SK-N-SH (cell line): ENCODE results near the gene LMF1. TPM values are rescaled to one million over a fixed set of nuclear protein-coding genes. Genes with fewer than 3 reads are reported as not detected.

ENCODE experiments used
- CTCF ChIA-PET: fragments of 300-600, 350-600 bp; formaldehyde crosslinking; extraction: SDS; loops from one replicate; lab custom pipeline; 2021; lab: Yijun Ruan, JAX
- POLR2A ChIA-PET: fragments of 350-600 bp; sonication (Branson Sonifier 250); formaldehyde crosslinking; extraction: SDS; loops from one replicate; lab custom pipeline; 2020; ENCODE audit warnings: antibody characterized with exemption, inconsistent platforms; lab: Yijun Ruan, JAX
- DNase-seq: peaks from one replicate; pipeline ENCODE4 v3.0.0; 2012
- H2AFZ ChIP-seq: fragments of 200-600 bp; sonication (generic); 2 replicates; pipeline ENCODE4 v1.8.1; 2016; ENCODE audit warnings: antibody characterized with exemption, mild to moderate bottlenecking, low read depth
- H3F3A ChIP-seq: fragments of 200-600 bp; sonication (generic); replicated peaks from 2 replicates; pipeline ENCODE3; 2016; ENCODE audit warnings: antibody characterized with exemption, mild to moderate bottlenecking; ENCODE audit not compliant: insufficient read depth
- H3K27ac ChIP-seq, 2 experiments: fragments of 200-500 bp in 1 of 2; fragments of 200-600 bp in 1 of 2; sonication (Bioruptor generic) in 1 of 2; sonication (generic), shearing (Covaris generic) in 1 of 2; 2 replicates each; pipeline versions ENCODE4 v1.5.1 to v1.6.1; 2014 to 2016; ENCODE audit warnings: low read depth in 2 of 2, inconsistent platforms in 1 of 2, low read length in 1 of 2, mild to moderate bottlenecking in 1 of 2, mixed read lengths in 1 of 2
- H3K27me3 ChIP-seq: fragments of 200-600 bp; sonication (generic), shearing (Covaris generic); 2 replicates; pipeline ENCODE4 v1.6.1; 2016; ENCODE audit warnings: mixed run types; ENCODE audit not compliant: insufficient read depth
- H3K36me3 ChIP-seq, 2 experiments: fragments of 200-500 bp in 1 of 2; fragments of 200-600 bp in 1 of 2; sonication (Bioruptor generic) in 1 of 2; sonication (generic) in 1 of 2; replicated peaks in 1 of 2; 2 replicates each; pipeline versions ENCODE3 to v1.5.1; 2014 to 2016; ENCODE audit warnings: low read length in 1 of 2, mild to moderate bottlenecking in 1 of 2; ENCODE audit not compliant: insufficient read depth in 2 of 2, control insufficient read depth in 1 of 2
- H3K4me1 ChIP-seq, 2 experiments: fragments of 200-500 bp in 1 of 2; fragments of 200-600 bp in 1 of 2; sonication (Bioruptor generic) in 1 of 2; sonication (generic), shearing (Covaris generic) in 1 of 2; 2 replicates each; pipeline versions ENCODE4 v1.5.1 to v1.6.1; 2014 to 2016; ENCODE audit warnings: low read depth in 1 of 2, low read length in 1 of 2, mixed run types in 1 of 2; ENCODE audit not compliant: insufficient read depth in 2 of 2, control insufficient read depth in 1 of 2
- H3K4me2 ChIP-seq: fragments of 200-600 bp; sonication (generic), shearing (Covaris generic); 2 replicates; pipeline ENCODE4 v1.6.1; 2017; ENCODE audit warnings: mixed run types
- H3K4me3 ChIP-seq, 2 experiments: fragments of 200-500 bp in 1 of 2; fragments of 200-600 bp in 1 of 2; sonication (Bioruptor generic) in 1 of 2; sonication (generic), shearing (Covaris generic) in 1 of 2; 2 replicates each; pipeline versions ENCODE4 v1.5.1 to v1.8.1; 2014 to 2016; ENCODE audit warnings: low read depth in 2 of 2, inconsistent platforms in 1 of 2, low read length in 1 of 2, mild to moderate bottlenecking in 1 of 2, mixed read lengths in 1 of 2, moderate library complexity in 1 of 2
- H3K79me2 ChIP-seq: fragments of 200-600 bp; sonication (generic); 2 replicates; pipeline ENCODE4 v1.8.1; 2017; ENCODE audit warnings: mild to moderate bottlenecking; ENCODE audit not compliant: insufficient read depth
- H3K9ac ChIP-seq: fragments of 200-600 bp; sonication (generic); 2 replicates; pipeline ENCODE4 v1.6.1; 2017; ENCODE audit warnings: mixed run types
- H3K9me2 ChIP-seq: fragments of 200-600 bp; sonication (generic); 2 replicates; pipeline ENCODE4 v1.6.1; 2017; ENCODE audit warnings: mixed run types
- H3K9me3 ChIP-seq: fragments of 200-600 bp; sonication (generic); 2 replicates; pipeline ENCODE4 v1.6.1; 2017; ENCODE audit warnings: mixed run types, mild to moderate bottlenecking, moderate library complexity
- H4K20me1 ChIP-seq: fragments of 200-600 bp; sonication (generic); 2 replicates; pipeline ENCODE4 v1.6.1; 2017; ENCODE audit warnings: mild to moderate bottlenecking, mixed run types; ENCODE audit not compliant: insufficient read depth
- CHD2 ChIP-seq: fragments of 150-350 bp; IDR thresholded peaks from 2 replicates; pipeline ENCODE4 v1.6.1; 2018; ENCODE audit warnings: low read length; ENCODE audit not compliant: partially characterized antibody
- EZH2phosphoT487 ChIP-seq: fragments of 200-600 bp; sonication (generic); IDR thresholded peaks from 2 replicates; pipeline ENCODE4 v1.6.1; 2017; ENCODE audit warnings: low read depth, mixed run types, mild to moderate bottlenecking, antibody characterized with exemption, moderate library complexity, borderline replicate concordance
- FOXM1 ChIP-seq: IDR thresholded peaks from 2 replicates; pipeline ENCODE4 v1.4.0; 2012; ENCODE audit warnings: low read depth, mild to moderate bottlenecking
- GABPA ChIP-seq: IDR thresholded peaks from 2 replicates; pipeline ENCODE4 v1.4.0; 2012; ENCODE audit warnings: low read depth, mild to moderate bottlenecking
- GATA2 ChIP-seq: sonication (generic); formaldehyde crosslinking; IDR thresholded peaks from 2 replicates; pipeline ENCODE4 v1.5.0; 2020; ENCODE audit warnings: mild to moderate bottlenecking, missing genetic modification reagents
- MAX ChIP-seq: IDR thresholded peaks from 2 replicates; pipeline ENCODE4 v1.4.0; 2012; ENCODE audit warnings: low read depth
- NFIC ChIP-seq: IDR thresholded peaks from 2 replicates; pipeline ENCODE4 v1.4.0; 2012; ENCODE audit warnings: borderline replicate concordance
- POLR2AphosphoS5 ChIP-seq: IDR thresholded peaks from 2 replicates; pipeline ENCODE4 v1.6.1; 2012; ENCODE audit warnings: low read depth, low read length
- RFX5 ChIP-seq: IDR thresholded peaks from 2 replicates; pipeline ENCODE4 v1.6.1; 2012; ENCODE audit warnings: mild to moderate bottlenecking, improper control_type of control experiment, low read length
- TCF12 ChIP-seq: IDR thresholded peaks from 2 replicates; pipeline ENCODE4 v1.4.0; 2012
- ZBTB33 ChIP-seq: IDR thresholded peaks from 2 replicates; pipeline ENCODE4 v1.4.0; 2012; ENCODE audit warnings: low read depth, borderline replicate concordance
- WGBS: methylation state at CpG from one replicate; pipeline ENCODE4 v1.1.6; 2017; ENCODE audit warnings: low lambda C conversion rate; 5-methylcytosine and 5-hydroxymethylcytosine counted together
- polyA plus RNA-seq, 3 experiments: library from polyadenylated mRNA; depleted of rRNA; stranded (reverse); fragments of >200 nt; gene quantifications; 2 replicates each; pipeline ENCODE4 v1.2.3, GENCODE V29; 2012

The LMF1 gene
- polyA plus RNA-seq, 1 of the 3 experiments (the other 2 are of a cell fraction), result 5.7 TPM

GRCh38 chr16:991773-992172, 21.0 kb upstream of the LMF1 start:
- Histone ChIP-seq H3K27me3 (peaks cover 68% of the 10 kb centered on the region), H4K20me1 (no peaks in the 10 kb centered on the region), H3K4me2 (no peak overlapping the region), H3K9me2 (no peaks in the 10 kb centered on the region), H3F3A (no peaks in the 10 kb centered on the region), H3K79me2 (no peaks in the 10 kb centered on the region), H3K9me3 (no peaks in the 10 kb centered on the region), H3K36me3 (no peaks in the 10 kb centered on the region), H3K4me3 (no peak overlapping the region), H2AFZ (no peak overlapping the region), H3K27ac (no peak overlapping the region), H3K9ac (no peak overlapping the region), H3K4me1 (no peaks in the 10 kb centered on the region)
- 17% methylated on average over 7 of the region's 9 CpGs for WGBS
- ChIA-PET POLR2A (no interaction called here), CTCF (no interaction called here)
- TF ChIP-seq ZBTB33, result no peak
- no peak for TF ChIP-seq RFX5
- no peak for TF ChIP-seq CHD2
- TF ChIP-seq GATA2, result no peak
- TF ChIP-seq POLR2AphosphoS5, result no peak
- no peak for TF ChIP-seq MAX
- TF ChIP-seq NFIC, result no peak
- no peak for TF ChIP-seq GABPA
- TF ChIP-seq EZH2phosphoT487, result no peak
- no peak for TF ChIP-seq FOXM1
- no peak for TF ChIP-seq TCF12
- DNase-seq, result no peak

GRCh38 chr16:991345-991744, 20.6 kb upstream of the LMF1 start:
- Histone ChIP-seq H3K9me2 (no peaks in the 10 kb centered on the region), H3K27ac (no peak overlapping the region), H3K4me3 (no peak overlapping the region), H3K4me2 (no peak overlapping the region), H3K79me2 (no peaks in the 10 kb centered on the region), H3K9ac (no peak overlapping the region), H3K27me3 (peaks cover 68% of the 10 kb centered on the region), H3K9me3 (no peaks in the 10 kb centered on the region), H4K20me1 (no peaks in the 10 kb centered on the region), H2AFZ (no peak overlapping the region), H3K4me1 (no peaks in the 10 kb centered on the region), H3K36me3 (no peaks in the 10 kb centered on the region), H3F3A (peaks cover 3% of the 10 kb centered on the region)
- TF ChIP-seq ZBTB33, result no peak
- POLR2A ChIA-PET, result no interaction called here
- CTCF ChIA-PET, result no interaction called here
- 35% methylated on average over 9 of the region's 11 CpGs for WGBS
- DNase-seq, result no peak
